ENCODE results near the gene NAXD.

The NAXD gene

GRCh38 chr13:110638814-110639806 lies 23.8 kb downstream of the NAXD start:
- Histone ChIP-seq H3K27ac (ENCODE audit: low read depth, low read length) (no peak overlapping the region), H3K4me1 (ENCODE audit: control insufficient read depth, insufficient read depth, low read length, unreplicated experiment) (peaks cover 9% of the 10 kb centered on the region), H3K4me3 (ENCODE audit: low read depth, low read length) (no peak overlapping the region), H3K27me3 (ENCODE audit: insufficient read depth, low read length) (no peaks in the 10 kb centered on the region), H3K79me2 (ENCODE audit: control insufficient read depth, insufficient read depth, low read length, unreplicated experiment) (peaks cover 3% of the 10 kb centered on the region), H3K36me3 (ENCODE audit: insufficient read depth, low read length) (peaks cover 13% of the 10 kb centered on the region; the same call in 1 of the 2 replicates), H2AFZ (ENCODE audit: low read length, unreplicated experiment) (no peak overlapping the region)

- Histone ChIP-seq H3K4me1 (ENCODE audit: control insufficient read depth, insufficient read depth, low read length, unreplicated experiment) (peaks cover 1% of the 10 kb centered on the region), H2AFZ (ENCODE audit: low read length, unreplicated experiment) (no peak overlapping the region), H3K27me3 (ENCODE audit: insufficient read depth, low read length) (no peaks in the 10 kb centered on the region), H3K36me3 (ENCODE audit: insufficient read depth, low read length) (peaks cover 13% of the 10 kb centered on the region; the same call in 1 of the 2 replicates), H3K4me3 (ENCODE audit: low read depth, low read length) (no peak overlapping the region), H3K79me2 (ENCODE audit: control insufficient read depth, insufficient read depth, low read length, unreplicated experiment) (peaks cover 3% of the 10 kb centered on the region), H3K27ac (ENCODE audit: low read depth, low read length) (no peak overlapping the region)
These were observed 24.6 kb downstream of the NAXD start for GRCh38 chr13:110639935-110640334.

GRCh38 chr13:110640591-110641029 lies 25.3 kb downstream of the NAXD start:
- no peak overlapping the region for H3K4me3 ChIP-seq (ENCODE audit: low read depth, low read length)
- H3K27ac ChIP-seq (ENCODE audit: low read depth, low read length) = no peak overlapping the region
- no peaks in the 10 kb centered on the region for H3K4me1 ChIP-seq (ENCODE audit: control insufficient read depth, insufficient read depth, low read length, unreplicated experiment)
- H2AFZ ChIP-seq (ENCODE audit: low read length, unreplicated experiment) = no peak overlapping the region
- H3K79me2 ChIP-seq (ENCODE audit: control insufficient read depth, insufficient read depth, low read length, unreplicated experiment) = peaks cover 3% of the 10 kb centered on the region
- peaks cover 13% of the 10 kb centered on the region; the same call in 1 of the 2 replicates for H3K36me3 ChIP-seq (ENCODE audit: insufficient read depth, low read length)
- H3K27me3 ChIP-seq (ENCODE audit: insufficient read depth, low read length) = no peaks in the 10 kb centered on the region

GRCh38 chr13:110641055-110642015 lies 26.0 kb downstream of the NAXD start:
- no peak overlapping the region for H2AFZ ChIP-seq (ENCODE audit: low read length, unreplicated experiment)
- H3K4me3 ChIP-seq (ENCODE audit: low read depth, low read length) = no peak overlapping the region
- no peaks in the 10 kb centered on the region for H3K4me1 ChIP-seq (ENCODE audit: control insufficient read depth, insufficient read depth, low read length, unreplicated experiment)
- no peak overlapping the region for H3K27ac ChIP-seq (ENCODE audit: low read depth, low read length)
- no peaks in the 10 kb centered on the region for H3K79me2 ChIP-seq (ENCODE audit: control insufficient read depth, insufficient read depth, low read length, unreplicated experiment)
- H3K36me3 ChIP-seq (ENCODE audit: insufficient read depth, low read length) = peaks cover 13% of the 10 kb centered on the region; the same call in 1 of the 2 replicates
- H3K27me3 ChIP-seq (ENCODE audit: insufficient read depth, low read length) = no peaks in the 10 kb centered on the region

- Histone ChIP-seq H3K27me3 (ENCODE audit: insufficient read depth, low read length) (no peaks in the 10 kb centered on the region), H3K4me3 (ENCODE audit: low read depth, low read length) (no peak overlapping the region), H3K79me2 (ENCODE audit: control insufficient read depth, insufficient read depth, low read length, unreplicated experiment) (no peaks in the 10 kb centered on the region), H3K27ac (ENCODE audit: low read depth, low read length) (no peak overlapping the region), H3K4me1 (ENCODE audit: control insufficient read depth, insufficient read depth, low read length, unreplicated experiment) (no peaks in the 10 kb centered on the region), H3K36me3 (ENCODE audit: insufficient read depth, low read length) (peaks cover 9% of the 10 kb centered on the region; the same call in 1 of the 2 replicates), H2AFZ (ENCODE audit: low read length, unreplicated experiment) (no peak overlapping the region)
These were observed 27.1 kb downstream of the NAXD start for GRCh38 chr13:110642291-110642981.

GRCh38 chr13:110643324-110643723 lies 28.0 kb downstream of the NAXD start:
- no peak overlapping the region for H3K4me3 ChIP-seq (ENCODE audit: low read depth, low read length)

GRCh38 chr13:110643768-110644421 lies 28.6 kb downstream of the NAXD start:
- Histone ChIP-seq H3K27ac (ENCODE audit: low read depth, low read length) (no peak overlapping the region), H3K27me3 (ENCODE audit: insufficient read depth, low read length) (no peaks in the 10 kb centered on the region), H3K4me1 (ENCODE audit: control insufficient read depth, insufficient read depth, low read length, unreplicated experiment) (no peaks in the 10 kb centered on the region), H3K79me2 (ENCODE audit: control insufficient read depth, insufficient read depth, low read length, unreplicated experiment) (no peaks in the 10 kb centered on the region), H3K36me3 (ENCODE audit: insufficient read depth, low read length) (0 out of 2 replicates have a peak, but pooled peaks cover 7% of the 10 kb centered on the region), H2AFZ (ENCODE audit: low read length, unreplicated experiment) (no peak overlapping the region), H3K4me3 (ENCODE audit: low read depth, low read length) (no peak overlapping the region)

More at GRCh38 chr13:110643324-110643723, 28.0 kb downstream of the NAXD start:
- Histone ChIP-seq H3K27ac (ENCODE audit: low read depth, low read length) (no peak overlapping the region), H3K27me3 (ENCODE audit: insufficient read depth, low read length) (no peaks in the 10 kb centered on the region), H3K79me2 (ENCODE audit: control insufficient read depth, insufficient read depth, low read length, unreplicated experiment) (no peaks in the 10 kb centered on the region), H2AFZ (ENCODE audit: low read length, unreplicated experiment) (no peak overlapping the region), H3K36me3 (ENCODE audit: insufficient read depth, low read length) (0 out of 2 replicates have a peak, but pooled peaks cover 7% of the 10 kb centered on the region), H3K4me1 (ENCODE audit: control insufficient read depth, insufficient read depth, low read length, unreplicated experiment) (no peaks in the 10 kb centered on the region)

- Histone ChIP-seq H3K4me3 (ENCODE audit: low read depth, low read length) (no peak overlapping the region), H2AFZ (ENCODE audit: low read length, unreplicated experiment) (no peak overlapping the region), H3K27ac (ENCODE audit: low read depth, low read length) (no peak overlapping the region), H3K36me3 (ENCODE audit: insufficient read depth, low read length) (no peaks in the 10 kb centered on the region), H3K79me2 (ENCODE audit: control insufficient read depth, insufficient read depth, low read length, unreplicated experiment) (no peaks in the 10 kb centered on the region), H3K27me3 (ENCODE audit: insufficient read depth, low read length) (no peaks in the 10 kb centered on the region), H3K4me1 (ENCODE audit: control insufficient read depth, insufficient read depth, low read length, unreplicated experiment) (no peaks in the 10 kb centered on the region)
These were observed 29.7 kb downstream of the NAXD start for GRCh38 chr13:110644892-110645521.

GRCh38 chr13:110645750-110646149 lies 30.4 kb downstream of the NAXD start:
- no peak overlapping the region for H2AFZ ChIP-seq (ENCODE audit: low read length, unreplicated experiment)
- H3K4me1 ChIP-seq (ENCODE audit: control insufficient read depth, insufficient read depth, low read length, unreplicated experiment) = no peaks in the 10 kb centered on the region
- no peaks in the 10 kb centered on the region for H3K27me3 ChIP-seq (ENCODE audit: insufficient read depth, low read length)
- no peak overlapping the region for H3K27ac ChIP-seq (ENCODE audit: low read depth, low read length)
- H3K36me3 ChIP-seq (ENCODE audit: insufficient read depth, low read length) = 0 out of 2 replicates have a peak, but pooled peaks cover 6% of the 10 kb centered on the region
- no peak overlapping the region for H3K4me3 ChIP-seq (ENCODE audit: low read depth, low read length)
- no peaks in the 10 kb centered on the region for H3K79me2 ChIP-seq (ENCODE audit: control insufficient read depth, insufficient read depth, low read length, unreplicated experiment)

Measured in ACC112 (cell line).